SW 1271 (cell line): ENCODE measurements around the gene PHF19.

ENCODE experiments used
- DNase-seq, 2 experiments: peaks; one replicate each; lab custom pipeline; 2025; lab: John Stamatoyannopoulos, UW

The PHF19 gene

DNA sequence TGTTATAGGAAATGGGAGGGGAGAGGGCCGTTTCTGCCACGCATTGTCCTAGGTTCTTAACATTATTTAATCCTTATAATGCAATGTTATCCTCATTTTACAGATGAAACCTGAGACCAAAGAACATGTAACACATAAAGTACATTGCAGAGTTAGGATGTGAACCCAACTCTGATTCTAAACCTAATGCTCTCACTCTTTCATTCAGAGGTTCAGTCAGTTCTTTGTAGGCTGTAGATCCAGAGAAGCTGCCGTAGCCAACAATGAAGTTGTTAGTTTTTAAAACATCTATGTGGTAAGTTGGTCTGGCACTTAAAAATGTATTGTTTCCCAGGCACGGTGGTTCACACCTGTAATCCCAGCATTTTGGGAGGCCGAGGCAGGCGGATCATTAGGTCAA, 23.8 kb downstream of the PHF19 start:
- no peak for DNase-seq

DNA sequence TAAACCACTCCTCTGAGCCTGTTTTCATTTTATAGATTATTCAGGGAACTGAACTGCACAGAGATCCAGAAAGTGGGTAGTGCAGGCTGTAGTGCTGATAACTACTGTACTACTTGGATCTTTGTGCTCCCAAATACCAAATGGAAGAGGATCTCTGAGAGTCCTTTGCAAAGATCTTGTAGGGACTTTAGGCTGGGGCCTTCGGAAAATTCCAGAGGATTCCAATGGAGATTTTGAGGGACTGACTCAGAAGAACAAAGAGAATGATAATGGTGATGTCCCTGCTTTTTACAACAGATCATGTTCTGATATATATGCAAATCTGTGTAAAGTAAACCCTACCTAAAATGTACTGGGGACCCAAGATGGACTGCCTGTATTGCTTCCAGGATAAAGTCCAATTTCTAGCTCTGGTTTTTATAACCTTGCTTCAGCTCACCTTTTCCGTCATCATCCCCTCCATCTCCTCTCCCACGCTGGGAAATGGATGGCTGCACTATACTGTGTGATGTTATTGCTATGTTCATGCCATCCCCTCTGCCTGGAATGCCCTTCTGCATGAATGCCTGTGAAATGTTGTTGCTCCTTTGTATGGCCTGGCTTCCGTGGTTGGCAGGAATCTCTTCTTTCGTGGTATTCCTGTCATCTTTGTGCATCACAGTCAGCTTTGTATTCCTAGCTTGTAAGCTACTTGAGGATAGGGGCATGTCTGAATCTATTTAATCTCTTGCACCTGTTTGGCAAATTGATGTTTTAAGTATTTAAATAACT, 24.6 kb downstream of the PHF19 start:
- DNase-seq: no peak

GRCh38 chr9:120851449-120851848, 25.5 kb downstream of the PHF19 start:
- no peak for DNase-seq

DNA sequence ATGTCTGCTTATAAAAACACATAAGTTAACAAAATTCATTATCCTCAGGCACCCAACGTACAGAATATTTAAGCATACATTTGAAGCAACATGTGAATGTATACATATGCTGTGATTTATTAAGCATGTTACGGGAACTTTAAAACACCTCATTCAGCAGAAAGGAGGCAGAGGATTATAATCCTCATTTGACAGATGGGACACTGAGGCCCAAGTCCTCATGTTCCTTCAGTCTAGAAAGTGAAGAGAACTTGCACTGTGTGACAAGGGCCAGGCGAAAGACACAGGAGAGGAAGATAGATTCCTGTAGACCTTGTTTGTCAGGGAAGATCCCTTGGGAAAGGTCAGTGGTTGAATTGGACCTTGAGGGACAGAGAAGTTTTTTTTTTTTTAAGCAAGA, 26.7 kb downstream of the PHF19 start:
- DNase-seq: no peak

DNA sequence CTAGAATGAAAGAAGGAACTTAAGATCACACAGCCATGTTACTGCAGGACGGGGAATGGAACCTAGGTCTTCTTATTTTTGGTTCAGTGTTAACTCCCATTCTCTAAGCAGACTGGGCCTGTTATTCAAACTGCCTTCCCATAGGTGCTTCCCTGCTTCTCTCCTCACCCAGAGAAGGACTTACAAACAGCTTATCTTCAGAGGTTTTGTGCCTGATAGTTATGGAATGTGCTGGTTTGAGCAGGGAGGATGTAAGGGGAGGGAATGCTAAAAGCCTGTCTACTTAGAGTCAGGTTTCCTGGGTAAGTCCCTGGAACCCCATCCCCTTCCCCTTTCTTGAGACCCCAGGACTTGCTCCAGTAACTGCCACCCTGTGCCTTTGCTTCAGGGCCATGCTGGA, 30.1 kb downstream of the PHF19 start:
- no peak for DNase-seq

DNA sequence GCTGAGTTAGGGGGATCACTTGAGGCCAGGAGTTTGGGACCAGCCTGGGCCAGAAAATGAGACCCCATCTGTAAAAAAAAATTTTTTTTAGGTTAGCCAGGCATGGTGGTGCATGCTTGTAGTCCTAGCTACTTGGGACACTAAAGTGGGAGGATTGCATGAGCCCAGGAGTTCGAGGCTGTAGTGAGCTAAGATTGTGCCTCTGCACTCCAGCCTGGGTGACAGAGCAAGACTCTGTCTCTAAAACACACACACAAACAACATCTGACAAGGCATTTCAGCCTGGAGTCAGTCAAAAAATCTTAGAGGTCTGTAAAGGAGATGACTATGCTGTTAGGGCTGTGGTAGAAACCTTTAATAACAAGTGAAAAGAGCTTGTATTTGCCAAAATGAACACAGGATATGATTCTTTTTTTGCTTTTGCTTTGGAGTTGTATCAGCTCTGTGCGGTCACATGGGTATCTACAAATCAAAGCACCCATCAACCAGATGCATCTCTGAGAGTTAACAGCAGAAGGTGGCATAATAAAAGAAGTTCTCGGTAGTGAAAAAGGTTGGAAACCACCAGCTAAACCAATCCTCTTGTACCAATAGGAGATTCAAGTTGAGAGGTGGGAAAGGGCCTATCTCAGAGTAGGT, 30.6 kb downstream of the PHF19 start:
- DNase-seq: no peak

GRCh38 chr9:120845255-120845654, 31.7 kb downstream of the PHF19 start:
- no peak for DNase-seq

DNA sequence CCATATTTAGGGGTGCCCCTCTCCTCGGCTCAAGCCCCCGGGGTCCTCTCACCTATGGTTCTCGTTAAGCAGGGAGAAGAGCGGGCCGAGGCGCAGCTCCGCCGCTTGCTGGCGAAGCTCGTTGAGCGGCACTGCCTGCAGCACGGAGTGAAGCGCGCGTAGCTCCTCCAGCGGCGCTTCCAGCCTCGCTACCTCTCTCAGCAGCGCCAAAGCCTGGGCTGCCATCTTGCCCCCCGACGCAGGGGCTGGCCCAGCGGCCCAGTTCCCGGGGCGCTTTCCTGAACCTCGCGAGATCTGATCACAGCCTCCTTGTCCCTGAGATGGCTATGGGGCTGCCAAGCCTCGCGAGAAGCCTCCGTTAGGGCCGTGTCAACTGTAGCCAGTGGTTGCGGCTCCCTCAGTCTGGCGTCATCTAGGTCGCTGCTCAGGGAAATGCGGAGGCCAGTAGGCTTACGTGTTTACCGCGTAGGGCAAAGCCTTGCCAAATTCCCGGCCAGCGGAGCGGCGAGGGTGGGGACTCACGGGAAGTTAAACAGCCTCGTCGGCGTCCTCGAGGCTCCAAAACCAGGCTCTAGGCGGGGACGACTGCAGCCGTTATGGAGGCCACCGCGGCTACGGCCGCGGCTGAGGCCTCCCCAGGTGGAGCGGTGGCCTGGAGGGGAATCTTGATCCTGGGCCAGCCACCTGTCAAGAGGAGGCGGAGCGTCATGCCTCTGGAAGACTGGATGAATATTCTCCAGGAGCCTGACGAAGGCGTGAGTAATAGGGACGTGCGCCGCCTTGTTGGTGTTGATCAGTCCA, 34.1 kb downstream of the PHF19 start, which contains the start of gene PSMD5:
Gene PSMD5, minus strand, starts transcription at position 238 of the 801 bp plus-strand sequence. Its CDS starts 13 bp downstream, at position 225.
- DNase-seq: peak; percentile 99

DNA sequence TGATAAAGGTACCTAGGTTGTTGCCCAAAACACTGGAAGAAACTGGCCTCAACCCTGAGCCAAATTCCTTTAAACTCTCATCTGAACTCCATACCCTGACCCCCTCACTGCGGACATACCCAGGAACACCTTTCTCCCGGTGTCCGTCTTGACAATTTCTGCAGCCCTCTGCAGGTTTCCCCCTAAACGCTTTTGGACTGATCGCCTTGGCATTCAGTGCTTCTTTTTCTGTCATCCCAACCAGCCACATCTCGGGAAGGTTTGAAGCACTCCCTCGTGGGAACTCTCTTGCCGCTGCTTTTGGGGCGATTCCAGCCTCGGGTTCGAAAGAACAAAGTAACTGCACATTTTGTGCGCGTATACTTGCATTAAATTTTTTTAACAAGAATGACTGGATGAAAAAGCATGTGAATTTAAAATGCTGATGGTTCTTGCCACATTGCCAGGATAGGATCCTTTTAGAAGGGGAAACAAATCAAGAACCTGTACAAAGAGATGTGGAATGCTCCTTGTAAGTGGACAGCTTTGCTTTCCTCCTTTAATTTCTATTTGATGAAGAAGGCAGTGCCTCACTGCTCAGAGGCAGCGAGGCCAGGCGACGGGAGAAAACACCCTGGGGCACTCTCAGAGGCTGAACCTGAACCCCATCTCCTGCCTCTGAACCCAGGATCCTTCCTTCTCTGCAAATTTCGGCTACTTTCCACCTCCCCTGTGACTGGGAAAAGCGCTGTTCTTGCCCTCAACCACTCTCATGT, 34.9 kb downstream of the PHF19 start:
- DNase-seq: no peak

DNA sequence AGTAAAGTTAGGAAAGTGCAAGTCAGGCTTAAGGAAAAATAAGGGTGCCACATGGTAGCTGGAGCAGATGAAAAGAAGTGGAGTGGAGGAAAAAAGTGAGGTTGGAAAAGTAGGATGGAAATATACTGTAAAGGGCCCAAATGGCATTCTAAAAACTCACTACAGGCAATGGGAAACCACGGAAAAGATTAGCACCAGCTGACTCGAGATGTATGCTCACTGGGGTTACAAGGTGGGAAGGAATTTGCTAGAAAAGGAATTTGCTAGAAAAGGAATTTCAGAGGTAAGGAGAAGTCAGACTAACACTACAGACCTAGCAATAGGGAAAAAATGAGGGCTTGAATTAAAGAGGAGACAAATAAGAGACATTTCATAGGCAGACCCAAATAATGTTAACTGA, 37.8 kb downstream of the PHF19 start:
- DNase-seq: no peak

DNA sequence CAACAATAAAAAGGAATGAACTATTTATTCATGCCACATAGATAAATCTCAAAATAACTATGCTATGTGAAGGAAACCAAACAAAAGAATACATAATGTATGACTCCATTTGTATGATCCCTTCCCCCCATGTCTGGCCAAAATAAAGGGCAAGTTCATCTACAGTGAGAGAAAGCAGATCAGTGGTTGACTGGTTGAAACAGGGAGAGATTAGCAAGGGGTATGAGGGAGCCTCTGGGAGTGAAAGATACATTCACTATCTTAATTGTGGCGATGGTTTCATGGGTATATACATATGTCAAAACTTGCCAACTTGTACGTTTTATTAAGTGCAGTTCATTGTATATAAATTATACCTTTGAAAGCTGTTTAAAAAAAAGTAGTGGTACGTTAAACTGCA, 39.1 kb downstream of the PHF19 start:
- DNase-seq: no peak

DNA sequence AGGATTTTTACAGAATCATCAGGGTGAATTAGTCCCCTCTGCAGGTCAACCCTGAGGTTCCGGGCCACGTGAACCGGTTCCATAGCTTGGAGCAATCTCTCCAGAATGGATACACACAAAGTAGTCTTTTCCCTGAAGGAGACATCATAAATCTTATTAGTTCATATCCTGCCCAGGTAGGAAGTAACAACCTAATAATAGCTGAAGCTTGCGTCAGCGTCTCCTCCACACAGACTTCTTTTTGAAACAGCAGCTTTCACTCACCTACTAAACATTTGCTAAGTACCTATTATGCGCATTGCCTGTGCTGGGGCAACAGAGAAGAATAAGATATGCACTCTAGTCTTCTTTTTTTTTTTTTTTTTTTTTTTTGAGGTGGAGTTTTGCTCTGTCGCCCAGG, 43.7 kb downstream of the PHF19 start:
- DNase-seq: no peak

DNA sequence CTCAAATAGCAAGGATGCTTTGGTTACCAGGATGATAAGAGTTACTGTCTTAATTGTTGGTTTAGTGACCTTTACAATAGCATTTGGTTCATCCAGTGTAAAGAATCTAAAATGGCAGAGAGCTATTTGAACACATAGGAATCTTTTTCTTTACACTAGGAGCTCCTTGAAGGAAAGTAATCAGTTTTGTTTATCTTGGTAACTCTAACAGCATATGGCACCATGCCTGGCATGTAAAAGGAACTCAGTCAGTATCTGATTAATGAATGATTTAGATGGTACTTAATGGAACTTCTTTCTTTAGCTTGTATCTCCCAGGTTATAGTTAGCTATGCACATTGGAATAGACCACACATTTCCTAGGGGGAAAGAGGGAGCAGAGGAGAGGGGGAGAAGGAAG, 44.2 kb downstream of the PHF19 start:
- DNase-seq: no peak

- DNase-seq: no peak
Observed at GRCh38 chr9:120830865-120831264, 46.1 kb downstream of the PHF19 start.

DNA sequence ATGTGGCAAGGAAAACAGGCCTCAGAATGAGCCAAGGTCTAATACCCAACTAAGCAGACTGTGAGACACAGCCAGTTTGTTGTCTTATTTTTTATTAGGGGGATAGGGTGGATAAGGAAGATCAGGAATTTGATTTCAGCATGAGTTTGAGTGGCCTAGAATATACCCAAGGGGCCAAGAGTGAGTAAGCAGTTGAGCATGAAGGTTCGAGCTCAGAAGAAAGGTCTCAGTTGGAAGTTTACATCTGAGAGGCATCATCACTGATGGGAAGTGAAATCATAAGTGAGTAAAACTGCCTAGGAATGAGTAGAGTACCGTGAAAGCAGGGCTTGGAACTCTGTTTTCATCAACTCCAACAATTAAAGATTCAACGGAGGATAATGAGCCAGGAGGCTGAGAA, 46.8 kb downstream of the PHF19 start:
- no peak for DNase-seq

DNA sequence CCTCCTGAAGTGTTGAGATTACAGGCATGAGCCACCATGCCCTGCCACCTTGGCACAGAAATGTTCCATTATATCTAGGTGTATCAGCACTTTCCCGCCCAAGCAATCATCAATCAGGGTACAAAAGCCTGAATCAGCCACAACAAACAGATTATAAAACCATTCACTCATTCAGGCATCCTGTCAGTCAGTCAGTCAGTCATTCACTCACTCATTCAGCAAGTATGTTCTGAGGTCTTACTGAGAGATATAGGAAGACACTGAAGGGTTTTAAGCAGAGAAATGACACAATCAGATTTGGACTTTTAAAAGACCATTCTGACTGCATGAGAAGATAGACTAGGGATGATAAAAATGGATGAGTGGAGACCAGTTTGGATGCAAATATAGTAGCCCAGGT, 47.3 kb downstream of the PHF19 start:
- no peak for DNase-seq

DNA sequence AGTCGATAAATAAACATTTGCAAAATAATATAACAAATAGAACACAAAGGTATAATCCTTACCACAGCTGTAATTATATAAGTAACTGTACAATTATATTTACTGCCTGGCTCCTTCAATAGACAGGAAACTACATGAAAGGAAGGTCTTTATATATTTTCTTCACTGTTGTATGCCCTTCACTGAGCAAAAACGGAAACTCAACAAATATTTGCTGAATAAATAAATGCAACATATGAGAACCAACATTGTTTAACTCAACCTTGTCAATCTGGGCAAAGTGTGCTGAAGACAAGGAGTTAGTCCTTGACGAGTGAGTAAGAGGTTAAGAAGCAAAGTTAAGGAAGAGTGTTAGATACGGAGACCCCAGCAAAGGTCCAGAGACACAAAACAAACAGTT, 56.9 kb downstream of the PHF19 start:
- DNase-seq: no peak

GRCh38 chr9:120818595-120818994, 58.4 kb downstream of the PHF19 start:
- DNase-seq: no peak

DNA sequence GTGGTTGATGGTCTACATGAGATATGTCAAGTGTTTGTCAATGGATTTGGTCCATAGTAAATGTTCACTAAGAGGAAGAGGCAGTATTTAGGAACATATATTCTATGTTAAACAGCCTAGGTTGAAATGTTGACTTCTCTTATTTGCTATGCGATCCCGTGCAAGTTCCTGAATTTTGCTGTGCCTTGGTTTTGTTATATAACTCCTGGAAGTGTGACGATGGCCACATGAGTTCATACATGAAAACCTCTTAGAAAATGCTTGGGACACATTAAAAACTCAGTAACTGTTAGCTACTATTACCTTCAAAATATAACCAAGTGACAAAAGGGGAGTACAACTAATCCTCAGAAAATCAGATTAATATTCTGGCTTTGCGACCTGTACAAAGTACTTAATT, 61.9 kb downstream of the PHF19 start:
- no peak for DNase-seq

DNA sequence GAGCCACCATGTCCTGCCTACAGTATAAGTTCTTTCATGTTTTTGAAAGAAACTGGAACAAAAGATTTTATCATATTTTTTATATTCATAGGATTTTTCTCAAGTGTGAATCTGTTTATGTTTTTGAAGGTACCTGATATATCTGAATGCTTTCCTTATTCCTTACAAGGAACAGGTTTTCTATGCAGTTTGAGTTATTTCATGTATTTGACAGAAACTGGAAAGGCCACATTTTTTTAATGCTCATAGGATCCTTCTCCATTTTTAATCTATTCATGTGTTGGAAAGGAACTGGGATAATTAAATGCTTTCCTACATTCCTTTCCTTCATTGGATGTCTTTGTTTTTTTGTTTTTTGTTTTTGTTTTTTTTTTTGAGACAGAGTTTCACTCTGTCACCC, 68.1 kb downstream of the PHF19 start:
- DNase-seq: no peak

DNA sequence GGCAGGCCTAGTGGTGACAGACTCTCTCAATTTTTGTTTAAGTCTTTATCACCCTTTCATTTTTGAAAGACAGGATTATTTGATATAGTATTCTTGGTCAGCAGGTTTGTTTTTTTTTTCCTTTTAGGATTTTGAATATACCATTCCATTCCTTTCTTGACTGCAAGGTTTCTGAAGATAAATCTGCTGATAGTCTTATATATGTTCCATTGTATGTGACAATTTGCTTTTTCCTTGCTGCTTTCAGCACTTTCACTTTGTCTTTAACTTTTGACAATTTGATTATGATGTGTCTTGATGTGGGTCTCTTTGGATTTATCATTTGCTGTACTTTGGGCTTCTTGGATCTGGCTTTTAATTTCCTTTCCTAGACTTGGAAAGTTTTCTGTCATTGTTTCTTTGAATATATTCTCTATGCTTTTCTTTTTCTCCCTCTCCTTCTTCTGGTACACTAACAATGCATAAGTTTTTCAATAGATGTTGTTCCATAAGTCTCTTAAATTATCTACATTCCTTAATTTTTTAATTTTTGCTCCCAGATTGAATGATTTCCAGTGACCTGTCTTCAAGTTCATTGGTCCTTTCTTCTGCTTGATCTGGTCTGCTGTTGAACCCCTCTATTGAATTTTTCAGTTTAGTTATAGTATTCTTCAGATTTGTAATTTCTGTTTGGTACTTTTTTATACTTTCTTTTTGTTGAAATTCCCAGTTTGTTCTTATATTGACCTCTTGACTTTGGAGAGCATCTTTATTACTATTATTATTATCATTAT, 69.2 kb downstream of the PHF19 start:
- DNase-seq: no peak
